Stimulated activated CD8-positive, alpha-beta memory T cell treated with anti-CD3 and anti-CD28 coated beads, Interleukin-4, amount 100 ng/mL, for 48 hours (primary cell): ENCODE results near the gene TNS3.

Experiments used
- DNase-seq: peaks from one replicate; pipeline ENCODE4 v3.0.0-alpha.2; 2020

The TNS3 gene

GRCh38 chr7:47314248-47314647, 267.7 kb downstream of the TNS3 start:
- DNase-seq = no peak

GRCh38 chr7:47313564-47313963, 268.3 kb downstream of the TNS3 start:
- DNase-seq = no peak

GRCh38 chr7:47311891-47312290, 270.0 kb downstream of the TNS3 start:
- DNase-seq = no peak

- no peak for DNase-seq
Measured at GRCh38 chr7:47310020-47310419, 271.9 kb downstream of the TNS3 start.

- DNase-seq = no peak
Measured at GRCh38 chr7:47308808-47309207, 273.1 kb downstream of the TNS3 start.

GRCh38 chr7:47307311-47307710, 274.6 kb downstream of the TNS3 start:
- DNase-seq = no peak

GRCh38 chr7:47304727-47305719, 276.9 kb downstream of the TNS3 start:
- DNase-seq = no peak

GRCh38 chr7:47303695-47304453, 278.0 kb downstream of the TNS3 start:
- no peak for DNase-seq

- no peak for DNase-seq
Measured at GRCh38 chr7:47303014-47303694, 278.8 kb downstream of the TNS3 start.

GRCh38 chr7:47302560-47302959, 279.4 kb downstream of the TNS3 start:
- DNase-seq = no peak

GRCh38 chr7:47301657-47302295, 280.1 kb downstream of the TNS3 start:
- DNase-seq = no peak

GRCh38 chr7:47301105-47301477, 280.8 kb downstream of the TNS3 start:
- no peak for DNase-seq

- no peak for DNase-seq
Measured at GRCh38 chr7:47300472-47301104, 281.3 kb downstream of the TNS3 start.

- no peak for DNase-seq
Measured at GRCh38 chr7:47299496-47299895, 282.4 kb downstream of the TNS3 start.

- no peak for DNase-seq
Measured at GRCh38 chr7:47298636-47299035, 283.3 kb downstream of the TNS3 start.

GRCh38 chr7:47297120-47297519, 284.8 kb downstream of the TNS3 start:
- DNase-seq = no peak

- DNase-seq = no peak
Measured at GRCh38 chr7:47295606-47296005, 286.3 kb downstream of the TNS3 start.

GRCh38 chr7:47294556-47295222, 287.2 kb downstream of the TNS3 start:
- no peak for DNase-seq

GRCh38 chr7:47293884-47294555, 287.9 kb downstream of the TNS3 start:
- DNase-seq = no peak

GRCh38 chr7:47292832-47293309, 289.0 kb downstream of the TNS3 start:
- no peak for DNase-seq
